MM.1S (cell line): ENCODE measurements around the gene CCDC187.

Experiments
- CTCF ChIP-seq: fragments of 300-600 bp; sonication (generic); IDR thresholded peaks from 2 replicates; pipeline ENCODE4 v1.5.1; 2016; ENCODE audit warnings: antibody characterized with exemption, low read length, mixed read lengths
- EZH2 ChIP-seq: fragments of 300-600 bp; sonication (generic); optimal IDR thresholded peaks from 2 replicates; pipeline ENCODE3; 2017; ENCODE audit warnings: low read depth, mild to moderate bottlenecking, antibody characterized with exemption, low read length, mixed read lengths

GRCh38 chr9:136343121-136343883 is 39.4 kb upstream of the CCDC187 start:
- TF ChIP-seq EZH2: no peak
- TF ChIP-seq CTCF: no peak
